Measurements from ENCODE around the gene PARD3B.

PARD3B gene

DNA sequence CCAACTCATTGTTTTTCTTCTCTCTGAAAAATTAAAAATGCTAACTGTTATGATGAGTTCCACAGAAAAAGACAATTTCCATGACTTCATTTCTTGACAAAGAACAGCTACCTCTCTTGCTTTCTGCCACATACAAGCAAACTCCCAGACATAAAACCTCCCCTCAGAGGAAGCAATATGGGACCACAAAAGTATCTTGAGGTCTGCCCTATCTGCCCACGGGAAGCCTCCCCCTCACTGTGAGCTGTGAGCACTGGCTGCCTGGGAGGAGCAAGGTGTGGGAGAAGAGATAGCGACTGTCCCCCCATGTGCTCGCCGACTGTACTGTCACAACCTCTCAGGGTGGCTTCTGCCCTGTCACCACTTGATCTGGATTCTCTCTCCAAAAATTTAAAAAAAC is 1067.4 kb downstream of the PARD3B start:
- no peak for DNase-seq (ENCODE audit: extremely low read depth in 1 of 2, low read depth in 1 of 2)

DNA sequence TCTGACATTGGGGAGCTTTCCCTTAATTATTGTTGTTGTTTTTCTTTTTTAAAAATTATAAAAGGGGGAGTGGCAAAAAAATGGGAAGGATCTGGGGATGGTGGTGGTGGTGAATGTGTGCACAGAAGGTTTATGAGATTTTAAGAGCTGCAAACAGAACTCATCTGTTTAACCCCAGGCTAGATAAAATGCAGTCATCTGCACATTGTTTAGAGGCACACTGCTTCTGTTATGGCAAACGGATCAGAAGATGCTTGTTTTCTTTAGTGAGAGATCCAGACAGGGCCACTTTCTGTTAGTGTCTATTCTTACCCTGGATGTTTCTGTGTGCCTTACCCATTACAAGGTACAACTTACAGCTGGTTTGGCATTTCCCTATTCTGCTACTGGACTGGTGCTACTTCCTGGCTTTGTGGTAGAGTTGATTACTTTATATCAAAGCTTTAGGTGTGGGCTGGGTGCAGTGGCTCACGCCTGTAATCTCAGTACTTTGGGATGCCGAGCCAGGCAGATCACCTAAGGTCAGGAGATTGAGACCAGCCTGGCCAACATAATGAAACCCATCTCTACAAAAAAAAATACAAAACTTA is 1068.8 kb downstream of the PARD3B start:
- no peak for DNase-seq (ENCODE audit: extremely low read depth in 1 of 2, low read depth in 1 of 2)

DNA sequence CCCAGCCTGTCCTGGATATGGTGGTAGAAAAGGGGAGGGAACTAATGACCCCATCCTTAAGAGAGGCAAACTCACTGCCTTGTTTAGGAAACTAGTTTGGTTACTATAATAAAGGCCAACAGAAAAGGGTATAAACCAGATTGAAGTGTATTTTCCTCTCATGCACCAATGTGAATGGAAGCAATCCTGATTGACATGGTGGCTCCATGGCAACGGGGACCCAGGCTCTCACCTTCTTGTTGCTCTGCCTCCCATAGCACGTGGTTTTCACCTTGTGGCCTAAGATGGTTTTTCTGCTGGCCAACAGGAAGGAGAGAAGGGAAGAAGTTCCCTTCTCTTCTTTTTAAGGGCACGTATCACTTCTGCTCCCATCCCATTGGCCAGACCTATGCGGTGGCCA is 1069.7 kb downstream of the PARD3B start:
- no peak for DNase-seq (ENCODE audit: extremely low read depth in 1 of 2, low read depth in 1 of 2)

DNA sequence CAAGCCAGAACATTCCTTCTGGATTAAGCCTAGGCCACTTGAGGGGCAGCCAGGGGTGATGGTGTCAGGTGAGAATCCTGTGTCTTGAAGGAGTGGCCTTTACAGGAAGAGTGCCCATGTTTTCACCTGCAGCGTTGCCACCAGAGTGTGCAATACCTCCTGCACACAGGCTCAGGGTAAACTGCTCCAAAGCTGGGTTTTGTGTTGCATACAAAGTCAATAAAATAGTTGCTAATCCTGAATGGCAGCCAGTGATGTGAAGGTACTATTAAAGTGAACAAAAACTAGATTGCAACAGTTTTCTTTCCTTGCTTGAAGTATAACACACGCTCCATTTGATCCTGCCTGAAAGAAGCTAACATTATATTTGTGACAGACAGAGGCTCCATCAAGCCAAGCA is 1072.6 kb downstream of the PARD3B start:
- no peak for DNase-seq (ENCODE audit: extremely low read depth in 1 of 2, low read depth in 1 of 2)

DNA sequence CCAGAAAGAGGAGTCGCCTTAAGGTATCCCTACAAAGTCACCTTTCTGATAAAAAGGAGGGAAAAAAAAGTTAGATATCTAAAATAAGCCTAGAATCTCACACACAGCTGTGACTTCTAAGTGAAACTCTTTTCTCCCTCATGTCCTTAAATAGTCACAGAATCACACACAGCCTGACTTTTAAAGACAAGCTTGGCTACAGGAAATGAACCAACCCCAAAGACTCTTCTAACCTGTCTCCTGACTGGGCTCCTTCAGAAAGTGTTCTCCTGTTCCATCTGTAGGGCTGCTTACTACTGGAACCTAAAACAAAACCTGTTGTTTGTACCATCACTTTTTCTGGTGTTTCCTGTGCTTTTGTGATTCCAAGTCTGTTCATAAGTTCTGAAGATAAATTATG is 1074.3 kb downstream of the PARD3B start:
- DNase-seq (ENCODE audit: extremely low read depth in 1 of 2, low read depth in 1 of 2), result no peak

DNA sequence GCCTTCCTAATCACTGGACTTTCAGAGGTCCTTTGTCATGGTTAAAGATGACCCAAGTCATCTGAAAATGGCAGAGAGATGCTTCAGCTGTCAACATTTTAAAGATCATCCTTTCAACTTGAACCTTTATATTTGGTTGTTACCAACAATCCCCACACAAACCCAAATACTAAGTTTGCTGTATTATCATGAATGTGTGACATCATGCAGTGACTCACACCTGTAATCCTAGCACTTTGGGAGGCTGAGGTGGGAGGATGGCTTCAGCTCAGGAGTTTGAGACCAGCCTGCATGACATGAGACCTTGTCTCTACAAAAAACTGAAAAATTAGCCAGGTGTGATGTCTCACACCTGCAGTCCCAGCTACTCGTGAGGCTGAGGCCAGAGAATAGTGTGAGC is 1081.8 kb downstream of the PARD3B start:
- DNase-seq (ENCODE audit: extremely low read depth in 1 of 2, low read depth in 1 of 2), result no peak

DNA sequence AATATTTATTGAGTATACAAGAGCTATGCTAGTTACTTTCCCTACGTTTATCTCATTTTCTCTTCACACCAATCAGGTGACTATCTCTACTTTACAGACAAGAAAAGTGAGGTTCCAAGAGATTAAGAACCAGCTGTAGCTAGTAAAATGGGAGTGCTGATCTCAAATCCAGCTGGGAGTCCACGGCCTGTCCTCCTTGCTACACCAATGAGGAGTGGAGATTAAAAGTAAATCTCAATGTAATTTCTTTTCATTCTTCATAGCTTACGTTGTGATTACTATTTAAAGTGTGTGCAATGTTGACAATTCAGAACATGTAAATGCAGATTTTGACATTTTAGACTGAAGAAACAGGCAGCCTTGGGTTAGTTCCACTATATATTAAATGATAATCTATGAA is 1083.1 kb downstream of the PARD3B start:
- DNase-seq (ENCODE audit: extremely low read depth in 1 of 2, low read depth in 1 of 2), result no peak

DNA sequence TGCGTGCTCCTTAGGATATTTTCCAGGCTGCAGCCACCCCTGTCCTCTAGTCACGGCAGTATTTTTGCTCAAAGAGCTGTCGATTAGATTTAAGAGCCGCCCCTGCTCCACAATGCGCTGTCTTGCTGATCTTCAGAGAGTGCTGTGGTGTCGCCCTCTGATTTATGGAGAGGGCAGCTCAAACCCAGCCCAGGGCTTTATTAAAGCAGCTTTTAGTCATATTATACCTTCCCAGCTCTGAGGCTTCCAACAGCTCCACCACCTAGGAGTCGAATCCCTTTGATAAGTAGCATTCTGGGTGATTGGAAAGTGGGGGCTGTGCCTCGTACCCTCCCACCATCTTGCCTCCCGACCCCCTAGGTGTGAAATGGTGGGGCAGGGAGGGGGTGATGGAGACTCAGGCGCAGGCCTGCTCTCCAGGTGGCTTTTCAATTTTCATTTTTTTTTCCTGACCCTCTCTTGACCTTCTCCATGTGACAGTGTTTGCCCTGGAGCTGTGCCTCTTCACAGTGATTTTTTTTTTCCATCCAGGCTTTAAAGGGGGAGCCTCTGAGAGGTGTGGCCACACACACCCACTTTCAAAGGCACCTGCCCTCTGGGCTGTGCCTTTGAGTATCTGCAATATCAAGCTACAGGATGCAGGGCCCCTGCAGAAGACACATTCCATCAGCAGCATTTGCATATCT is 1084.0 kb downstream of the PARD3B start:
- no peak for DNase-seq (ENCODE audit: extremely low read depth in 1 of 2, low read depth in 1 of 2)

DNA sequence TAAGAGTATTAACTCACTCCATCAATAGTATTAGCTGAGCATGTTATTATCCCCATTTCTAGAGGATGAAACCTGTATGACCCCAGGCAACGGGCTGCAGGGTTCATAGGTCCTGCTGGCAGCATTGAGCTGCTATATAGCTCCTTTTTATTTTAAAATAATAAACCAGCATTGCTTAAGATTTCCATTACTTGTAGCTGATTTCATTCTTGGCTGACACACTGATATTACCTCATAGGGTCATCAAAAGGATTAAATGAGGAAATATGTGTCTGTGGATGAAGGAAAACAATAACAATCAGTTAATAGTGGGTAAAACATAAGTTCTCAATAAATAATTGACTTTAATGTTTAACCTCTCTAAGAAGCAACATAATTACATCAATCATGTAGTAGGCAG is 1088.7 kb downstream of the PARD3B start:
- DNase-seq (ENCODE audit: extremely low read depth in 1 of 2, low read depth in 1 of 2), result no peak

DNA sequence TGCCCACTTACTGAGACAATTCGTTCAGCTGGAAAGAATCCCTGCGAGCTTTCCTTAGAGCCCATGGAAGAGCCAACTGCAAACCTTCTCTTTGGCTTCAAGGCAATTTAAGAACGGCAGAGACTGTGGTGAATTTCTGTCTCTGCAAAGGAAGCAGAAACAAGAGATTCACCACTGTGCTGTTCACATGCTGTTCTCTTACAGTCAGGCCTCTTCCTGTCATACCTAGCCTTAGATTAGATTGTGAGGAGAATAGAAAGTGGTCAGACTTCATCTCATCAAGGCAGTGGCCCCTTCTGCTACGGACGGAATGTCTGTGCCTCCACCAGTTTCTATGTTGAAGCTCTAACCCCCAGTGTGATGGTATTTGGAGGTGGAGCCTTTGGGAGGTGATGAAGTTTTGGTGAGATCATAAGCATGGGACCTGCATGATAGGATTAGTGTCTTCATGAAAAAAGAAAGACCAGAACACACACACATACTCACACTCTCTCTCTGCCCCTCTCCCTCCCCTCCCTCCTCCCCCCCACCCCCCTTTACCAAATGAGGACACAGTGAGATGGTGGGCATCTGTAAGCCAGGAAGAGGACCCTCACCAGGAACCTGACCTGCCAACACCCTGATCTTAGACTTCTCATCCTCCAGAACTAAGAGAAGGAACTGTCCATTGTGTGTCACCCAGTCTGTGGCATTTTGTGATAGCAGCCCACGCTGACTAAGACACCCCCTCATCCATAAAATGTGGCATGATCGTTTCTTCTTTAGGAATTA is 1091.5 kb downstream of the PARD3B start:
- DNase-seq (ENCODE audit: extremely low read depth in 1 of 2, low read depth in 1 of 2), result no peak

DNA sequence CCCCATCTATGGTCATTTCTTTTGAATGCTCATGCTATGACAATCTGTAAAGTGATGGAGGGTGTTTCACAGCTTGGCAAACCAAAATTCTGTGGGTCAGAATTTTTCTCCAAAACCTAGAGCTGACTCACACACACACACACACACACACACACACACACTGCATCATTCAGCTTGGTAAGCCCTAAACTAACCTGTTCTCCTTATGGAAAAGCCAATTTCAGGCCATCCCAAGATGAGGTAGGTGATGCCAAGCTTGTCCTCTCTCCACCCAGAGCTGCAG is 1092.0 kb downstream of the PARD3B start:
- no peak for DNase-seq (ENCODE audit: extremely low read depth in 1 of 2, low read depth in 1 of 2)

DNA sequence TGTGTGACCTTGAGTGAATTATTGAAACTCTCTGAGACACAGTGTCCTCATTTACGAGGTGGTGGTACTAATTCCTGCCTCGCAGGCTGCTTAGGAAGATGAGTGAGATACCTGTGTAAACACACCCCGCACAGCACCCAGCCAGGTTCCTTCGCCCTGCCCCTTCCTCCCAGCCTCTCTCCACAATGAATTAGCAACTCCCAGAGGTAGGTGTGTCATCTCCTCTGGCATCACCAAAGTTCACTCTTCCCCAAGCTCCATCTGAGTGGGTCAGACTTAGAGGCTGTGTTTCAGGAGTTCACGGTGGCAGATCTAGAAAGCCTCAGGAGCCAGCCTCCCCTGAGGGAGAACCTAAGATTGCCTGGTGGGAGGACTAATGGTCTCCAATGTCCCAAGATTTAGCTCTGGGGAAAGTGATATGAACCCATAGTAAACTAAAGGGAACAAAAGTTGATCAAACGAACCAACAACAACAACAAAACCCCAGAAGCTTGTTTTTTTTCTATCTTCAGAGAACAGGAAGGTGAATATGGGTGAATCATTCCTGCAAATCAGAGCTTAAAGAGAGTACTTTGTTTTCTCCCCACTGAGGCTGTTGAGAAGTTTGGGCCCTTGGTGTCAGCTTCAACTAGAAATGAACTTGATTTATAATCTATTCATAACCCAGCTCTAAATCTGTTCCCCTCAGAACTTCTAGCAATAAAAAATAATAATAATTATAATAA is 1092.7 kb downstream of the PARD3B start:
- DNase-seq (ENCODE audit: extremely low read depth in 1 of 2, low read depth in 1 of 2), result no peak

DNA sequence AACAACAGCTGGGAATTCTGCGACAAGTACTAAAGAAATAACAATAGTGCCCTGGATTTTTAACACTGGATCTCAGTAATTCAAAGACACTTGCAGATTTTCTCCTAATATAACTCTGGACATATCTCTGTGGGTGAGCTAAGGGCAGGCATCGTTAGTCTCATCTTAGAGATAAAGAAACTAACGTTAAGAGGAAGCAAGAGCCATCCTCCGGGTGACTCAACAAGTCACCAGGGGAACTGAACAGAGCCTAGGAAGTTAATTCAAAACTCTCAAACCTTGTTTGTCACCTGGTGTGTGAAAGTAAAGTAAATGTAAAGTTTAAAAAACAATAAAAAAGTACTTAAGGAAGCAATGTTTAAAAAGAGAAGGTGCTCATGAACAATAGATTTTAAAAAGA is 1095.4 kb downstream of the PARD3B start:
- no peak for DNase-seq (ENCODE audit: extremely low read depth in 1 of 2, low read depth in 1 of 2)

DNA sequence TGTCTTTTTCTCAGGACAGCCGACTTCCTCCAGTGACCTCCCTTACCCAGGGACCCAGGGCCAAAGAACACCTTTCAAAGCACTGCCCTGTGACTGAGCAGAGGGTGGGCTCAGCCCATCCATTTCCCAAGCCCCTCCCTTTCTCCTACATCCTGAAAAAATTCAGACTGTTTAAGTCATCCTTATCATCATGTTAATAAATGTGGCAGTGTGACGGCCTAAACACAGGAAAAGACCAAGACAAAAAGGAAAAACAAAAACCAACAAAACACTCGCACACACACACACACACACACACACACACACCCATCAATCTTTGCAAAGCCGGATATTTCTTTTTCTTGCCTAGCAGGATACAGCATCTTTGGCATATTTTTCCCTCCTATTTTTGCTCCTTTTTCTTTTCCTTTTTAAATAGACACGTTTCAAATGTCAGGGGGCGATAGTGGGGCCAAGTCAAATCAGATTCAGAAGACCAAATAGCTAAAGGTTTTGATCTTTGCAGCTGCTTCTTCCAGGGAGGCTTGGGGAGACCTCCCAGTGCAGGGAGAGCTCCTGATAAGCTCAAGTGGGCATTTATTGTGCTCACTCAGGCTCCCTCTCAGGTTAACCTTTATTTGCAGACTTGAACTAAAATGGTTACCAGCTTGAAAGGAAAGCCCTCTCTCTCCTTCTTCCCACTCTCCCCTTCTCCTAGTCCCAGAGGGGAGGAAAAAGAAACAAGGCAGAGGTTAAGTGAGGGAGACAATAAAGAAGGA is 1097.5 kb downstream of the PARD3B start:
- no peak for DNase-seq (ENCODE audit: extremely low read depth in 1 of 2, low read depth in 1 of 2)

DNA sequence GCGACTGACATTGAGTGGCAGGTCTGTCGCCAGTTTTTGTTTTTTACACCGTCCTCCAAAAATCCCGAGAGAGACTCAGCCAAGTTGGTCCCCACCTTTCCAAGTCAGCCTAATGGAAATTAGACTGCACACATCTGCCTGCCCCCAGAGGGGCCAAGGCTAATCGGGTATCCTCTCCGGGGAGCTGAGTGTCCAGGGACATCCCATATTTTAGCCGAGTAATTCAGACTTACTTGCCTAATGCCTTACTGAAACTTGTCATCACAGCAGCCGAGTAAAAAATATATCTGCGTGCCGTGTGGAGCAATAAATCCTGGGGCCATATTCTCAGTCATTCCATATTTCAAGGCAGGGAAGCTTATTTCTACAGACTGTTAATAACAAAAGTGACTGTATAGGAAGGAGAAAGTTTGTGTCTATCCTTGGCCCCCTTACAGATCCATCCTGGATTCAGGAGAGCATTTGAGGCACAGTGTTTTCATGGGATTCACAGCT is 1098.2 kb downstream of the PARD3B start:
- DNase-seq (ENCODE audit: extremely low read depth in 1 of 2, low read depth in 1 of 2), result no peak

DNA sequence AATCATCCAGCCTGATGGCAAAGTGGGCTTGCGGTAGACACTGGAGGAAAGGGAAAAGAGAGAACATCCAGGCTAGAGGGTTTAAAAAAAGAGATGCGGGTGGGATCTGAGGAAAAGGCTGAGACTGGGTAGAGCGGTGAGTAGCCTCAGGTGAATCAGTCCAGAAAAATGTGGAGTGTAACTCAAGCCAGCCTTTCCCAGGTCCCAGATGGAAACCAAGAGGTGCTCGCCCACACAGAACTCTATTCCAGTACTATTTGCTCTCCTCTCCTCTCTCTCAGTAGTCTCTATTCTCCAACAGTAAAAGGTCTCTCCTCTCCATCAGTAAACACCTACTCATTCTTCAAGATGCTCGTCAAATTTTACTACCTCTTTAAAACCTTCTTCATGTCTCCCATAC is 1098.7 kb downstream of the PARD3B start:
- no peak for DNase-seq (ENCODE audit: extremely low read depth in 1 of 2, low read depth in 1 of 2)

DNA sequence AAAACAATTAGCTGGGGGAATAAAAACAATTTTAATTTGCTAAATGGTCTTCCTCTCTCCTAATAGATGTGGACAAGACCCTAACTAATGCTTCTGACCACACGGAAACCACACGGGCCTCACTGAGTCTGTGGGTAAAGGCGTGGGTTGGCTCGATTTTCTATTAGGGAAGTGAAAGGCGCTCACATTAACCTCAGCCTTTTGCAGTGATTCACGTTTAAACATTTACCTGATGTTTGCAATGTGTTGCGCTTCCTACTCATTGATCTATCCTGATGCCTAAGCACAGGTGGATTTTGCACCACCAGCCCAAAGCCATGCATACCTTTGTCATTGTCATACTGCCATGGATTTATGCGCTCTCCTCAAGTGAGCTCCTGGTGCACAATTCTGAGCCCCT is 1101.4 kb downstream of the PARD3B start:
- no peak for DNase-seq (ENCODE audit: extremely low read depth in 1 of 2, low read depth in 1 of 2)

DNA sequence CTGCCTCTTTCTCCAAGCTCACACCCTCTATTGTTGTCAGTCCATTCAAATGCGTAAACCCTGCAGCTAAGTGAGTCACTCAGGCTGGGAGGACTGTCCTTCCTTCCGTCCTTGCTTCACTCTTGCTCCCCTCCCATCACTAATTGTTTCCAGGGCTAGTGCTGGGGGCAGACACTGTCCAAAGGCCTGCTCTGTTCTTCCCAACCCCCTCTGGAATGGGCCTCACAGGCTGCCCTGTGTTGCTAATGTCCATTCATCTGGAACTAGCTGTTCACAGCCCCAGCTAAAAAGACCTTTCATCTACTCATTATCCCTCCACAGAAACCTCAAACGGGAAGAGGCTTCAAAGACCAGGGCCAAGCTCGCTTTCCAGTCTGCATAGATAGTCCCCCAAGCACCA is 1105.2 kb downstream of the PARD3B start:
- no peak for DNase-seq (ENCODE audit: extremely low read depth in 1 of 2, low read depth in 1 of 2)

DNA sequence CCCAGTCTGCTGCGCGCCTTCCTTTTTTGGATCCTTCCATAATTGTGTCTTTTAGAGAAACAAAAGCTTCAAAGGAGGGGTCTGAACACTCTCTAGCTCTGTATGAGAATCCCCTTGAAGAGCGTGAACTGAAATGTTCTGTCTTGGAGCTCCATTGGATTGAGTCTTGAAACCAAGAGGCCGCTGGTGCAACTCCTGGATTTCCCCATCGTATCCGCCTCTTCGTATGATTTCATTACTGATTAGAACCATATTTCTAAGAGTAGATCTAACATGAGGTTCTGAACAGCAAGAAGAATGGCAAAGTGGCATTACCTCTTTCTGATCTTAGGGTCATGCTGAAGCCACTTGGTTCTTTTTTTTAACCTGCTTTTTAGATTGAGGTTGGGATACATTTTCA is 1105.7 kb downstream of the PARD3B start:
- no peak for DNase-seq (ENCODE audit: extremely low read depth in 1 of 2, low read depth in 1 of 2)

DNA sequence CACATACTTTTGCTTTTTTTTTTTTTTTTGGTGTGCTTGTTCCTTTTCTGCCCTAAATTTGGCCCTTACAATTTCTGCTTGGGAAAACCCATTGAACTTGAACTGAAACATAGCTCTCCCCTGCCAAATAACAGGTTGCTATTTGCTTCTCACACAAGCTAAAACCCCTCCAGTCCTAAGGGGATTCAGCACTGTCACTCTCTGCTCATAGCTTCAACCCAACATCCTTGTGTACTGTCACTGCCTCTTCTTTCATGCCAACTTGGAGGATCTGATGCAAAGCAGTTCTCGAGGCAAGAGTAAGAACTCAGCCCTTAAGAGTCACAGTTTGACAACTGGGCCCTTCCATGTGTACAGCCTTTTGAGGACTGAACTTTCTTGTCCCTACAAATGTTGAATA is 1106.4 kb downstream of the PARD3B start:
- DNase-seq (ENCODE audit: extremely low read depth in 1 of 2, low read depth in 1 of 2), result no peak
